ENCODE results near the gene CA9.

DNA sequence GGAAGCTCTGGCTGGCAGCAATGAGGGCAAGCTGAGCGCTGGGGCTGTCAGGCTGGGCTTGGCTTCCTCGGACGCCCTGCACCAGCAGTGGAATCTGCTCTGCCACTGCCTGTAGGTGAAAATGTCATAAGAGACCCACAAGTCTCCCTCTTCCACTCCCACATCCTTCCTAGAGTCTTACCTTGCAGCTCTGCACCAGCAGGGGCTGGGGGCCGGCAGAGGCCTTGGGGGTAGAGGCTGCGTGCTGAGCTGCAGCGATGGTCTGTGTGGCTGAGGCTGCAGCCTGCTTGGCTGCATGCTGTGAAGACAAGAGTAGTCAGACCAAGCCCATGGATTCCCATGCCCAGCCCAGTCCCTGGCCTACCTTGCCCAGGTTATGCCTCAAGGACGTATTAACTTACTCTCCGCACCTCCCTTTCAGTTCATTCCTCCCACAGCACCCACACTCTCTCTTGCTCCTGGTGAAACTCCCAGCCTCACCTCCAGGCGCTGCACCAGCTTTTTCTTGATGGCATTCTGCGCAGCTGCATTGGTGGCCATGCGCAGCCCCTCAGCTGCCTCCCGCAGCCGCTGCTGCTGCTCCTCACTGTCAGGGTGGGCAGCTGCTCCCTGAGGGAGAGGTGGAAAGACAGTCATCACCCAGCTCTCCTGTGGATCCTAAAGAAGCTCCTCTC lies 41.0 kb downstream of the CA9 start:
- TF ChIP-seq TARDBP (IDR thresholded peaks at IDR 0.05) (no peak), FOXM1 (IDR thresholded peaks at IDR 0.05; ENCODE audit: borderline replicate concordance) (no peak), SP1 (IDR thresholded peaks at IDR 0.05) (no peak), ARNT (IDR thresholded peaks at IDR 0.05) (no peak), CTBP1 (IDR thresholded peaks at IDR 0.05; ENCODE audit: borderline replicate concordance) (no peak), SUZ12 (IDR thresholded peaks at IDR 0.05) (no peak)
